HepG2 (cell line): ENCODE results near the gene TNS1. TPM values are rescaled to one million over a fixed set of nuclear protein-coding genes. Genes with fewer than 3 reads are reported as not detected.
A peak's percentile ranks its signal among the peaks of the same experiment; 100 is the strongest.

Experiments used
- AGO1 ChIP-seq: fragments of 200-400 bp; formaldehyde crosslinking; IDR thresholded peaks from 2 replicates; pipeline ENCODE4 v1.6.1; 2017; ENCODE audit warnings: mild to moderate bottlenecking, low read depth, low read length, moderate library complexity; ENCODE audit not compliant: poor library complexity, severe bottlenecking
- ARNT ChIP-seq: fragments of 450-650 bp; IDR thresholded peaks from 2 replicates; pipeline ENCODE4 v1.6.1; 2017
- HNRNPL ChIP-seq: fragments of 200-400 bp; formaldehyde crosslinking; IDR thresholded peaks from 2 replicates; pipeline ENCODE4 v1.6.1; 2017; ENCODE audit warnings: mild to moderate bottlenecking, low read depth, low read length
- HNRNPUL1 ChIP-seq: fragments of 200-400 bp; formaldehyde crosslinking; IDR thresholded peaks from 2 replicates; pipeline ENCODE4 v1.6.1; 2017; ENCODE audit warnings: low read depth, mild to moderate bottlenecking, low read length, moderate library complexity
- MYC ChIP-seq: sonication (generic); formaldehyde crosslinking; IDR thresholded peaks from 2 replicates; pipeline ENCODE4 v1.9.0; 2021; ENCODE audit warnings: missing genetic modification reagents, borderline replicate concordance
- POLR2AphosphoS5 ChIP-seq: IDR thresholded peaks from 2 replicates; pipeline ENCODE4 v1.6.1; 2012; ENCODE audit warnings: low read depth, low read length
- ZBTB1 ChIP-seq: sonication (generic); formaldehyde crosslinking; IDR thresholded peaks from 2 replicates; pipeline ENCODE4 v1.4.0; 2020; ENCODE audit warnings: missing genetic modification reagents, borderline replicate concordance
- ZBTB38 ChIP-seq: sonication (generic); formaldehyde crosslinking; IDR thresholded peaks from 2 replicates; pipeline ENCODE4 v1.5.1; 2020; ENCODE audit warnings: mild to moderate bottlenecking, missing genetic modification reagents
- ZNF337 ChIP-seq: sonication (generic); formaldehyde crosslinking; IDR thresholded peaks from 2 replicates; pipeline ENCODE4 v1.5.1; 2020; ENCODE audit warnings: missing genetic modification reagents, low read depth, mild to moderate bottlenecking, borderline replicate concordance
- ZNF709 ChIP-seq: sonication (generic); formaldehyde crosslinking; IDR thresholded peaks from 2 replicates; pipeline ENCODE4 v1.5.0; 2020; ENCODE audit warnings: mild to moderate bottlenecking, missing genetic modification reagents
- ZNF816 ChIP-seq: sonication (generic); formaldehyde crosslinking; IDR thresholded peaks from 2 replicates; pipeline ENCODE4 v1.8.0; 2022; ENCODE audit warnings: missing genetic modification reagents, mild to moderate bottlenecking, borderline replicate concordance
- polyA plus RNA-seq, 8 experiments: library from polyadenylated mRNA; depleted of rRNA in 3 of 8; stranded (reverse) in 7 of 8; unstranded in 1 of 8; fragments of >200 nt; fragmentation: Illumina TruSeq in 4 of 8; extraction: Trizol in 4 of 8; gene quantifications; 2 replicates each; pipeline versions ENCODE4 v1.2.1 to v1.2.3, GENCODE V29; 2011 to 2016; ENCODE audit warnings: low read depth in 4 of 8, missing spikeins in 1 of 8, mixed read lengths in 1 of 8; ENCODE audit not compliant: insufficient read depth in 1 of 8
- total RNA-seq, 5 experiments: library from RNA; depleted of rRNA; stranded (reverse); fragments of >200 nt; fragmentation: Illumina TruSeq; extraction: Trizol; gene quantifications; 2 replicates each; pipeline ENCODE4 v1.2.3, GENCODE V29; 2016; ENCODE audit warnings: low read depth in 1 of 5
- TF ChIP-seq, protein P1 (sequence below): sonication (generic); formaldehyde crosslinking; IDR thresholded peaks from 2 replicates; pipeline ENCODE4 v1.5.1; 2020; ENCODE audit warnings: mild to moderate bottlenecking, missing genetic modification reagents, moderate library complexity
- TF ChIP-seq, protein P2 (sequence below): sonication (generic); formaldehyde crosslinking; IDR thresholded peaks from 2 replicates; pipeline ENCODE4 v1.4.0; 2020; ENCODE audit warnings: missing genetic modification reagents
- TF ChIP-seq, protein P3 (sequence below): sonication (generic); formaldehyde crosslinking; IDR thresholded peaks from 2 replicates; pipeline ENCODE4 v1.5.0; 2020; ENCODE audit warnings: mild to moderate bottlenecking, missing genetic modification reagents, moderate library complexity

TNS1 gene
- total and polyA plus RNA-seq, 2 of the 13 experiments (the other 11 are each of a cell fraction or from before 2014, with no cell fraction given), result 1.9 to 118 TPM

DNA sequence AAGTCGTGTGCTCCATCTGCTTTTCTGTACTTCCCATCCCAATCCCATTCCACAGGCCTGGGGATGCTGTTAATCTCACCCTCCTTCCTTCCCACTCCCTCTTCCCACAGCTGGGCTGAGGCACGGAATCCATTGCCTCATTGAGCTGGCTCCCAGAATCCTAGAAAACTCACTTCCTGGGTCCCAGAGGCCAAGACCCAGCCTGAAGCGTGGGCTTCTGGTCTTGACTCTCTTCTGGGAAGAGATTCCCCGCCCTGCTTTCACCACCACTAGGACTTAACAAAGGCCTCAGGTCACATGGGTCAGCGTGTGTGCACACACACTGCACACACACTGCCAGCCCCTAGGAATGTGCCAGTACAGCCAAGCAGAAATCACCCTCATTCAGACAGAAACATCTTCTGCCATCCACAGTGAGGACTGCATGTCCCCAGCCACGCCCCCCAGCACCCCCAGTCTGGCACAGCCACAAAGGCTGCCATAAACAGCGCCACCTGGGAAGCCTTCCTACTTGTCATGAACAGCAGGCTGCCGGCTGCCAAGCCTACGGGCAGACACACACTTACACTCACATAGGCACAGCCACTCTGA is 165.8 kb downstream of the TNS1 start (continued):
- TF ChIP-seq, protein P1, sequence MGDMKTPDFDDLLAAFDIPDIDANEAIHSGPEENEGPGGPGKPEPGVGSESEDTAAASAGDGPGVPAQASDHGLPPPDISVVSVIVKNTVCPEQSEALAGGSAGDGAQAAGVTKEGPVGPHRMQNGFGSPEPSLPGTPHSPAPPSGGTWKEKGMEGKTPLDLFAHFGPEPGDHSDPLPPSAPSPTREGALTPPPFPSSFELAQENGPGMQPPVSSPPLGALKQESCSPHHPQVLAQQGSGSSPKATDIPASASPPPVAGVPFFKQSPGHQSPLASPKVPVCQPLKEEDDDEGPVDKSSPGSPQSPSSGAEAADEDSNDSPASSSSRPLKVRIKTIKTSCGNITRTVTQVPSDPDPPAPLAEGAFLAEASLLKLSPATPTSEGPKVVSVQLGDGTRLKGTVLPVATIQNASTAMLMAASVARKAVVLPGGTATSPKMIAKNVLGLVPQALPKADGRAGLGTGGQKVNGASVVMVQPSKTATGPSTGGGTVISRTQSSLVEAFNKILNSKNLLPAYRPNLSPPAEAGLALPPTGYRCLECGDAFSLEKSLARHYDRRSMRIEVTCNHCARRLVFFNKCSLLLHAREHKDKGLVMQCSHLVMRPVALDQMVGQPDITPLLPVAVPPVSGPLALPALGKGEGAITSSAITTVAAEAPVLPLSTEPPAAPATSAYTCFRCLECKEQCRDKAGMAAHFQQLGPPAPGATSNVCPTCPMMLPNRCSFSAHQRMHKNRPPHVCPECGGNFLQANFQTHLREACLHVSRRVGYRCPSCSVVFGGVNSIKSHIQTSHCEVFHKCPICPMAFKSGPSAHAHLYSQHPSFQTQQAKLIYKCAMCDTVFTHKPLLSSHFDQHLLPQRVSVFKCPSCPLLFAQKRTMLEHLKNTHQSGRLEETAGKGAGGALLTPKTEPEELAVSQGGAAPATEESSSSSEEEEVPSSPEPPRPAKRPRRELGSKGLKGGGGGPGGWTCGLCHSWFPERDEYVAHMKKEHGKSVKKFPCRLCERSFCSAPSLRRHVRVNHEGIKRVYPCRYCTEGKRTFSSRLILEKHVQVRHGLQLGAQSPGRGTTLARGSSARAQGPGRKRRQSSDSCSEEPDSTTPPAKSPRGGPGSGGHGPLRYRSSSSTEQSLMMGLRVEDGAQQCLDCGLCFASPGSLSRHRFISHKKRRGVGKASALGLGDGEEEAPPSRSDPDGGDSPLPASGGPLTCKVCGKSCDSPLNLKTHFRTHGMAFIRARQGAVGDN (CRISPR knock-in tag), result peak; percentile 43
- TF ChIP-seq ZNF709 (no peak), AGO1 (peak; percentile 42), ARNT (no peak), ZNF337 (CRISPR knock-in tag) (no peak), HNRNPUL1 (no peak), ZNF816 (CRISPR knock-in tag) (0 out of 2 replicates have a peak, but pooled peaks have one; percentile 70), HNRNPL (0 out of 2 replicates have a peak, but pooled peaks have one; percentile 57), MYC (CRISPR knock-in tag) (no peak), POLR2AphosphoS5 (peak; percentile 17; the same call in 1 of the 2 replicates), ZBTB38 (CRISPR knock-in tag) (no peak), ZBTB1 (CRISPR knock-in tag) (no peak)
- TF ChIP-seq, protein P2, sequence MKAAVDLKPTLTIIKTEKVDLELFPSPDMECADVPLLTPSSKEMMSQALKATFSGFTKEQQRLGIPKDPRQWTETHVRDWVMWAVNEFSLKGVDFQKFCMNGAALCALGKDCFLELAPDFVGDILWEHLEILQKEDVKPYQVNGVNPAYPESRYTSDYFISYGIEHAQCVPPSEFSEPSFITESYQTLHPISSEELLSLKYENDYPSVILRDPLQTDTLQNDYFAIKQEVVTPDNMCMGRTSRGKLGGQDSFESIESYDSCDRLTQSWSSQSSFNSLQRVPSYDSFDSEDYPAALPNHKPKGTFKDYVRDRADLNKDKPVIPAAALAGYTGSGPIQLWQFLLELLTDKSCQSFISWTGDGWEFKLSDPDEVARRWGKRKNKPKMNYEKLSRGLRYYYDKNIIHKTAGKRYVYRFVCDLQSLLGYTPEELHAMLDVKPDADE (CRISPR knock-in tag), result no peak
- TF ChIP-seq, protein P3, sequence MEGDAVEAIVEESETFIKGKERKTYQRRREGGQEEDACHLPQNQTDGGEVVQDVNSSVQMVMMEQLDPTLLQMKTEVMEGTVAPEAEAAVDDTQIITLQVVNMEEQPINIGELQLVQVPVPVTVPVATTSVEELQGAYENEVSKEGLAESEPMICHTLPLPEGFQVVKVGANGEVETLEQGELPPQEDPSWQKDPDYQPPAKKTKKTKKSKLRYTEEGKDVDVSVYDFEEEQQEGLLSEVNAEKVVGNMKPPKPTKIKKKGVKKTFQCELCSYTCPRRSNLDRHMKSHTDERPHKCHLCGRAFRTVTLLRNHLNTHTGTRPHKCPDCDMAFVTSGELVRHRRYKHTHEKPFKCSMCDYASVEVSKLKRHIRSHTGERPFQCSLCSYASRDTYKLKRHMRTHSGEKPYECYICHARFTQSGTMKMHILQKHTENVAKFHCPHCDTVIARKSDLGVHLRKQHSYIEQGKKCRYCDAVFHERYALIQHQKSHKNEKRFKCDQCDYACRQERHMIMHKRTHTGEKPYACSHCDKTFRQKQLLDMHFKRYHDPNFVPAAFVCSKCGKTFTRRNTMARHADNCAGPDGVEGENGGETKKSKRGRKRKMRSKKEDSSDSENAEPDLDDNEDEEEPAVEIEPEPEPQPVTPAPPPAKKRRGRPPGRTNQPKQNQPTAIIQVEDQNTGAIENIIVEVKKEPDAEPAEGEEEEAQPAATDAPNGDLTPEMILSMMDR (CRISPR knock-in tag), result peak; percentile 29
